ENCODE results near the gene ZNF689.

ZNF689 gene

GRCh38 chr16:30566531-30566930 lies 43.7 kb downstream of the ZNF689 start:
- WGBS (ENCODE audit: extremely low coverage, insufficient coverage, insufficient read length) = no CpG with 5 or more reads among the region's 4 CpGs

GRCh38 chr16:30565984-30566383 lies 44.2 kb downstream of the ZNF689 start:
- no peak for DNase-seq
- Histone ChIP-seq H3K4ac (ENCODE audit: low read depth, low read length) (no peak overlapping the region), H3K27ac (ENCODE audit: low read depth, low read length) (no peak overlapping the region), H2BK120ac (ENCODE audit: insufficient read depth, low read length, poor library complexity) (no peak overlapping the region), H3K79me1 (ENCODE audit: low read length) (peaks cover 2% of the 10 kb centered on the region), H3K18ac (ENCODE audit: low read length) (no peak overlapping the region), H3K36me3 (ENCODE audit: control insufficient read depth in 1 of 2, insufficient read depth in 2 of 2, low read length in 2 of 2) (peaks cover 0 to 3% of the 10 kb centered on the region in 2 experiments), H3K79me2 (ENCODE audit: control insufficient read depth, insufficient read depth, low read length, poor library complexity) (peaks cover 1% of the 10 kb centered on the region), H2BK12ac (ENCODE audit: low read length) (no peak overlapping the region), H3K27me3 (ENCODE audit: insufficient read depth, low read length) (no peaks in the 10 kb centered on the region), H3K9me3 (ENCODE audit: insufficient read depth, low read depth, low read length) (peaks cover 2% of the 10 kb centered on the region), H4K91ac (ENCODE audit: low read depth, low read length) (no peak overlapping the region), H3K4me2 (ENCODE audit: low read length) (no peak overlapping the region), H4K8ac (ENCODE audit: low read depth, low read length) (no peak overlapping the region), H3K23ac (ENCODE audit: low read length) (no peak overlapping the region), H3K4me3 (ENCODE audit: low read depth, low read length) (no peak overlapping the region), H2AFZ (ENCODE audit: insufficient read depth, low read length, poor library complexity) (no peak overlapping the region), H3K4me1 (ENCODE audit: control insufficient read depth in 1 of 2, insufficient read depth in 2 of 2, low read length in 2 of 2) (peaks cover 3% of the 10 kb centered on the region in 2 experiments), H3K9ac (ENCODE audit: low read length) (no peak overlapping the region), H4K12ac (ENCODE audit: low read depth, low read length) (no peak overlapping the region), H3K14ac (ENCODE audit: low read length) (no peak overlapping the region), H2AK5ac (ENCODE audit: low read length) (no peak overlapping the region), H2BK5ac (ENCODE audit: low read depth, low read length, poor library complexity) (no peak overlapping the region)
- no CpG with 5 or more reads among the region's 8 CpGs for WGBS (ENCODE audit: extremely low coverage, insufficient coverage, insufficient read length)

More at GRCh38 chr16:30566531-30566930, 43.7 kb downstream of the ZNF689 start:
- Histone ChIP-seq H4K12ac (ENCODE audit: low read depth, low read length) (no peak overlapping the region), H2BK120ac (ENCODE audit: insufficient read depth, low read length, poor library complexity) (no peak overlapping the region), H2BK5ac (ENCODE audit: low read depth, low read length, poor library complexity) (no peak overlapping the region), H2AK5ac (ENCODE audit: low read length) (no peak overlapping the region), H3K18ac (ENCODE audit: low read length) (no peak overlapping the region), H3K9ac (ENCODE audit: low read length) (no peak overlapping the region), H3K23ac (ENCODE audit: low read length) (no peak overlapping the region), H3K4me1 (ENCODE audit: control insufficient read depth in 1 of 2, insufficient read depth in 2 of 2, low read length in 2 of 2) (peaks cover 5% of the 10 kb centered on the region in 2 experiments), H3K4me3 (ENCODE audit: low read depth, low read length) (no peak overlapping the region), H3K14ac (ENCODE audit: low read length) (no peak overlapping the region), H3K4me2 (ENCODE audit: low read length) (no peak overlapping the region), H3K27ac (ENCODE audit: low read depth, low read length) (no peak overlapping the region), H3K79me1 (ENCODE audit: low read length) (peaks cover 7% of the 10 kb centered on the region), H2BK12ac (ENCODE audit: low read length) (no peak overlapping the region), H4K91ac (ENCODE audit: low read depth, low read length) (no peak overlapping the region), H2AFZ (ENCODE audit: insufficient read depth, low read length, poor library complexity) (no peak overlapping the region), H3K36me3 (ENCODE audit: control insufficient read depth in 1 of 2, insufficient read depth in 2 of 2, low read length in 2 of 2) (peaks cover 0 to 3% of the 10 kb centered on the region in 2 experiments), H4K8ac (ENCODE audit: low read depth, low read length) (no peak overlapping the region), H3K79me2 (ENCODE audit: control insufficient read depth, insufficient read depth, low read length, poor library complexity) (peaks cover 7% of the 10 kb centered on the region), H3K4ac (ENCODE audit: low read depth, low read length) (no peak overlapping the region), H3K27me3 (ENCODE audit: insufficient read depth, low read length) (no peaks in the 10 kb centered on the region), H3K9me3 (ENCODE audit: insufficient read depth, low read depth, low read length) (peaks cover 2% of the 10 kb centered on the region)
- DNase-seq = no peak

- Histone ChIP-seq H3K23ac (ENCODE audit: low read length) (no peak overlapping the region), H3K27ac (ENCODE audit: low read depth, low read length) (no peak overlapping the region), H3K36me3 (ENCODE audit: control insufficient read depth in 1 of 2, insufficient read depth in 2 of 2, low read length in 2 of 2) (peaks cover 0 to 3% of the 10 kb centered on the region in 2 experiments), H2BK12ac (ENCODE audit: low read length) (no peak overlapping the region), H4K12ac (ENCODE audit: low read depth, low read length) (no peak overlapping the region), H3K4me1 (ENCODE audit: control insufficient read depth in 1 of 2, insufficient read depth in 2 of 2, low read length in 2 of 2) (no peaks in the 10 kb centered on the region), H4K91ac (ENCODE audit: low read depth, low read length) (no peak overlapping the region), H3K79me2 (ENCODE audit: control insufficient read depth, insufficient read depth, low read length, poor library complexity) (no peaks in the 10 kb centered on the region), H4K8ac (ENCODE audit: low read depth, low read length) (no peak overlapping the region), H2AFZ (ENCODE audit: insufficient read depth, low read length, poor library complexity) (no peak overlapping the region), H3K4me2 (ENCODE audit: low read length) (no peak overlapping the region), H3K18ac (ENCODE audit: low read length) (no peak overlapping the region), H2BK5ac (ENCODE audit: low read depth, low read length, poor library complexity) (no peak overlapping the region), H3K9me3 (ENCODE audit: insufficient read depth, low read depth, low read length) (peaks cover 2% of the 10 kb centered on the region), H2BK120ac (ENCODE audit: insufficient read depth, low read length, poor library complexity) (no peak overlapping the region), H3K14ac (ENCODE audit: low read length) (no peak overlapping the region), H3K79me1 (ENCODE audit: low read length) (no peaks in the 10 kb centered on the region), H3K4ac (ENCODE audit: low read depth, low read length) (no peak overlapping the region), H3K9ac (ENCODE audit: low read length) (no peak overlapping the region), H2AK5ac (ENCODE audit: low read length) (no peak overlapping the region), H3K27me3 (ENCODE audit: insufficient read depth, low read length) (no peaks in the 10 kb centered on the region), H3K4me3 (ENCODE audit: low read depth, low read length) (no peak overlapping the region)
- no peak for DNase-seq
- WGBS (ENCODE audit: extremely low coverage, insufficient coverage, insufficient read length) = no CpG with 5 or more reads among the region's 7 CpGs
Observed at GRCh38 chr16:30565526-30565925, 44.7 kb downstream of the ZNF689 start.

- Histone ChIP-seq H3K4me1 (ENCODE audit: control insufficient read depth in 1 of 2, insufficient read depth in 2 of 2, low read length in 2 of 2) (peaks cover 0 to 3% of the 10 kb centered on the region in 2 experiments), H3K9me3 (ENCODE audit: insufficient read depth, low read depth, low read length) (no peaks in the 10 kb centered on the region), H3K18ac (ENCODE audit: low read length) (no peak overlapping the region), H2AFZ (ENCODE audit: insufficient read depth, low read length, poor library complexity) (no peak overlapping the region), H3K4ac (ENCODE audit: low read depth, low read length) (no peak overlapping the region), H2BK5ac (ENCODE audit: low read depth, low read length, poor library complexity) (no peak overlapping the region), H3K14ac (ENCODE audit: low read length) (no peak overlapping the region), H3K27ac (ENCODE audit: low read depth, low read length) (no peak overlapping the region), H4K8ac (ENCODE audit: low read depth, low read length) (no peak overlapping the region), H3K27me3 (ENCODE audit: insufficient read depth, low read length) (no peaks in the 10 kb centered on the region), H3K36me3 (ENCODE audit: control insufficient read depth in 1 of 2, insufficient read depth in 2 of 2, low read length in 2 of 2) (no peaks in the 10 kb centered on the region), H3K79me1 (ENCODE audit: low read length) (peaks cover 13% of the 10 kb centered on the region), H3K23ac (ENCODE audit: low read length) (no peak overlapping the region), H3K79me2 (ENCODE audit: control insufficient read depth, insufficient read depth, low read length, poor library complexity) (peaks cover 6% of the 10 kb centered on the region), H4K12ac (ENCODE audit: low read depth, low read length) (no peak overlapping the region), H2AK5ac (ENCODE audit: low read length) (no peak overlapping the region), H2BK12ac (ENCODE audit: low read length) (no peak overlapping the region), H3K4me3 (ENCODE audit: low read depth, low read length) (no peak overlapping the region), H3K9ac (ENCODE audit: low read length) (no peak overlapping the region), H3K4me2 (ENCODE audit: low read length) (no peak overlapping the region), H4K91ac (ENCODE audit: low read depth, low read length) (no peak overlapping the region), H2BK120ac (ENCODE audit: insufficient read depth, low read length, poor library complexity) (no peak overlapping the region)
- no CpG with 5 or more reads among the region's 14 CpGs for WGBS (ENCODE audit: extremely low coverage, insufficient coverage, insufficient read length)
- DNase-seq = no peak
Observed at GRCh38 chr16:30562021-30562420, 48.2 kb downstream of the ZNF689 start.
